BE2C (cell line): ENCODE results near the gene CAMSAP2.

Experiments
- DNase-seq: peaks from one replicate; pipeline ENCODE4 v3.0.0-alpha.2; 2020
- H3K27me3 ChIP-seq: fragments of 250-450 bp; sonication (Bioruptor Pico); 2 replicates; pipeline ENCODE4 v1.5.1; 2020; ENCODE audit warnings: mild to moderate bottlenecking
- H3K36me3 ChIP-seq: fragments of 250-450 bp; sonication (Bioruptor Pico); 2 replicates; pipeline ENCODE4 v1.5.1; 2020; ENCODE audit warnings: mild to moderate bottlenecking
- H3K4me1 ChIP-seq: fragments of 250-450 bp; sonication (Bioruptor Pico); 2 replicates; pipeline ENCODE4 v1.5.1; 2020
- H3K4me3 ChIP-seq: 2 replicates; pipeline ENCODE4 v1.5.1; 2011; ENCODE audit warnings: low read depth, low read length
- H3K9me3 ChIP-seq: fragments of 250-450 bp; sonication (Bioruptor Pico); 2 replicates; pipeline ENCODE4 v1.5.1; 2020
- CTCF ChIP-seq: IDR thresholded peaks from 2 replicates; pipeline ENCODE4 v1.5.1; 2012; ENCODE audit warnings: mild to moderate bottlenecking, low read depth, low read length

CAMSAP2 gene

GRCh38 chr1:200886594-200886993 lies 147.9 kb downstream of the CAMSAP2 start:
- no peaks in the 10 kb centered on the region for H3K9me3 ChIP-seq
- H3K36me3 ChIP-seq: no peaks in the 10 kb centered on the region
- H3K4me3 ChIP-seq: no peak overlapping the region
- DNase-seq: no peak
- no peaks in the 10 kb centered on the region for H3K4me1 ChIP-seq
- peaks cover 13% of the 10 kb centered on the region for H3K27me3 ChIP-seq
- TF ChIP-seq CTCF: no peak

GRCh38 chr1:200887036-200887435 lies 148.3 kb downstream of the CAMSAP2 start:
- TF ChIP-seq CTCF: no peak
- no peaks in the 10 kb centered on the region for H3K4me1 ChIP-seq

GRCh38 chr1:200887772-200888348 lies 149.2 kb downstream of the CAMSAP2 start:
- Histone ChIP-seq H3K4me3 (no peak overlapping the region), H3K27me3 (peaks cover 18% of the 10 kb centered on the region), H3K9me3 (no peaks in the 10 kb centered on the region), H3K4me1 (no peaks in the 10 kb centered on the region), H3K36me3 (no peaks in the 10 kb centered on the region)
- TF ChIP-seq CTCF: no peak
- DNase-seq: no peak

More at GRCh38 chr1:200887036-200887435, 148.3 kb downstream of the CAMSAP2 start:
- H3K9me3 ChIP-seq: no peaks in the 10 kb centered on the region
- peaks cover 17% of the 10 kb centered on the region for H3K27me3 ChIP-seq
- no peak overlapping the region for H3K4me3 ChIP-seq
- DNase-seq: no peak
- no peaks in the 10 kb centered on the region for H3K36me3 ChIP-seq

- H3K27me3 ChIP-seq: peaks cover 18% of the 10 kb centered on the region
- no peak for DNase-seq
Measured at GRCh38 chr1:200888349-200888838, 149.7 kb downstream of the CAMSAP2 start.

GRCh38 chr1:200889571-200889970 lies 150.9 kb downstream of the CAMSAP2 start:
- Histone ChIP-seq H3K9me3 (no peaks in the 10 kb centered on the region), H3K4me3 (no peak overlapping the region), H3K27me3 (peaks cover 18% of the 10 kb centered on the region), H3K36me3 (no peaks in the 10 kb centered on the region), H3K4me1 (no peaks in the 10 kb centered on the region)
- no peak for TF ChIP-seq CTCF
- no peak for DNase-seq

More at GRCh38 chr1:200888349-200888838, 149.7 kb downstream of the CAMSAP2 start:
- TF ChIP-seq CTCF: no peak
- Histone ChIP-seq H3K9me3 (no peaks in the 10 kb centered on the region), H3K4me3 (no peak overlapping the region), H3K4me1 (no peaks in the 10 kb centered on the region), H3K36me3 (no peaks in the 10 kb centered on the region)

GRCh38 chr1:200890027-200890426 lies 151.3 kb downstream of the CAMSAP2 start:
- Histone ChIP-seq H3K9me3 (no peaks in the 10 kb centered on the region), H3K4me1 (no peaks in the 10 kb centered on the region), H3K27me3 (peaks cover 18% of the 10 kb centered on the region), H3K4me3 (no peak overlapping the region), H3K36me3 (no peaks in the 10 kb centered on the region)
- no peak for DNase-seq
- TF ChIP-seq CTCF: no peak
